ENCODE data around the gene ITGAE.
"Not testable (repeated sequence)": the region's sequence is repeated elsewhere in the genome, so short reads cannot be mapped to it uniquely, and the experiment has no call there.

The ITGAE gene

GRCh38 chr17:3794152-3794551 is 6.8 kb downstream of the ITGAE start:
- not testable (repeated sequence) for DNase-seq

GRCh38 chr17:3793258-3793657 is 7.7 kb downstream of the ITGAE start:
- not testable (repeated sequence) for DNase-seq

DNA sequence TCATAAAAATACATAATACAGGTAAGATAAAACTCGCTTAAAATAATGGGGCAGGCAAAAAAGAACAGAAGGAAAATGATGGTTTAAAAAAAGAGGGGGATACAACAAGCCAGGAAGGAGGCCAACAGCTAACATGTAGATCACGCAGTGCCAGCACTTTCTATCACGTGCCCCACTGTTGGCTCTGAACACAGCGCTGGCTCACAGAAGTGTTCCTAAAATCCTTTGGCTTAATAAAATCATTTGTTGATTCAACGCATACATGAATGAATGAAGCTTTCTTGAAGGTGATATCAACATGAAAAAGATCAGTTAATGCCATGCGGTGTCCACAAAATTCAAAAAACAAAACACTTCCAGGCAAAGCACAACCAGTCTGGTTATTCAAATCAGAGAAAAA is 8.5 kb downstream of the ITGAE start:
- DNase-seq: no peak

GRCh38 chr17:3788200-3788599 is 12.8 kb downstream of the ITGAE start:
- DNase-seq: peak; percentile 39

- DNase-seq: not testable (repeated sequence)
Observed at GRCh38 chr17:3785323-3785722, 15.7 kb downstream of the ITGAE start.

DNA sequence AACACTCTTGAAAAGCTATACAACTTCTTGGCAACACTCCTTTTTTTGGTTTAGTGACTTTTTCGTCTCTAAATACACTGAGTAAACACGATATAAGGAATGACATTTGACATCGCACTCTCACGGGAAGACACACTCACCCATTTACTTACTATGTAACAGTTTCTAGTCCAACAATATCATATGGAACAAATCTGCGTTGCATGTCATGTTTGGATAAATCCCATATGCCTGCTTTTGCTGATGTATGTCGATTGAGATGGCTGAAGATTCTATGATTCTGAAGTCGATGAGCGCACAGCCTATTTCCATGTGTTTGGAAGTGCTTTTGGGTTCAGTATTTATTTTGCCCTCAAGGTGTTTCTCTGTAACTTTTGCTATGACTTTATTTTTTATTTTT is 18.2 kb downstream of the ITGAE start:
- DNase-seq: peak; percentile 39

DNA sequence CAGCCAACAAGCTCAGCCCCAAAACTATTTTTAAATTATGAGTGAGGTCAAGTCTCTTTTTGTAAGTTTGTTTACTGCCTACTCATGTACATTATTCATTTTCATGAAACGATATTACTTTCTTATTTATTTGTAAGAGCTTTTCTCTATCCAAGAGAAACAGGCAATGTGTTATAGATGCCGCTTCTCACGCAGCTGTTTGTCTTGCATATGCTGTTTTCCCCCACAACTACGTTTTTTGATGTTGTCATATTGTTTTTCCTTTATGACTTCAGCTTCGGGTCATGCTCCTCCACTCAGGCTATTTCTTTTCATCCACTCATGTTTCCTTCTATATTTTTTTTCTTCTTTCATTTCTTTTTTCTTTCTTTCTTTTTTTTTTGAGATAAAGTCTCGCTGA is 20.0 kb downstream of the ITGAE start:
- no peak for DNase-seq

DNA sequence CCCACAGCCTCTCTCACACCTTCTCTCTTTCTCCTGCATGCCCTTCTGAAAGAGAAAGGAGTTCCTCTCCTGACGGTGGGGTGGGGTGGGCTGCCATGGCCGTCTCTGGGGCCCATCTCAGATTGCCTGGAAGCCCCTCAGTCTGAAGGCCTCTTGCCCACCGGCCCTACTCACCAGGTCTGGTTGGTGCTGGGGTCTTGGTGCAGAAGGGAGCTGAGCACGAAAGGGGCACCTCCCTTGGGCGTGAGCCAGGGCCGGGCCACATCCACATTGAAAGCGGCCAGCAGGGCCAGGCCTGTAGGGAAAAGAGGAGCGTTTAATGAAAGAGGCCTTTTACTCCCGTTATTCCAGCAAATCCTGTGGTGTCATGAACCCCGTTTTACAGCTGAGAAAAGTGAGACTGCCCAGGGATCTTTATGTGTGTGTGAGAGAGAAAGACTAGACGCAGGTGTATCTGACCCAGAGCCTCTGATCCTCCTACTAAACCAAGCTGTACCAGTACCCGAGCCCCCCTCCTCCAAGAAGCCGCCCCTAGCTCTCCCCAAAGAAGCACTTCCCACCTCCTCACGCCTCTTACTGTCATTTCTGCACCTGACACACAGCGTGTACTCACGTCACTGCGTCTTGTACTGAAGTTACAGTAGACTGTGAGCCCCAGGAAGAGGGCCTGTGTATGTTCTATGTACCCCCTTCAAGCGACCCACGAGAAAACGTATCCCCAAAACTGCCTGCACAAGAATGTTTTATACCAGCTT is 23.4 kb downstream of the ITGAE start:
- DNase-seq: no peak

DNA sequence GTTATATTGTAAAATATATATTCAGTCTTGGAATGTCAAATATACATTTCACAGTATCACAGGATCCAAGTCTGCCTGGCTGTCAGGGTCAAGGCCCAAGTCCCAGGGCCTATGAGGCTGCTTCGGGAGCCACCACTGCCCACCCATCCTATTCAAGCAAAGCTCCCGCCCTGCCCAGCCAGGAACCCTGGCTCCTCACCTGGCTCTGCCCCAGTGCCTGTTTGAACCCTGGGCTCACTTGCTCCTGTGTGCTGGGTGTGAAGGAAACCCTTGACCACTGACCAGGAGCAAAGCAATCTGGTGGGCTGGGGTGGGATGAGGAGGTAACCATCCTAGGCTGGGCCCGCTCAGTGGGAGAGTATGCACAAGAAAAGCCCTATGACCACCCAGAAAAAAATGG is 27.0 kb downstream of the ITGAE start:
- no peak for DNase-seq

- no peak for DNase-seq
Observed at GRCh38 chr17:3773511-3773910, 27.5 kb downstream of the ITGAE start.

DNA sequence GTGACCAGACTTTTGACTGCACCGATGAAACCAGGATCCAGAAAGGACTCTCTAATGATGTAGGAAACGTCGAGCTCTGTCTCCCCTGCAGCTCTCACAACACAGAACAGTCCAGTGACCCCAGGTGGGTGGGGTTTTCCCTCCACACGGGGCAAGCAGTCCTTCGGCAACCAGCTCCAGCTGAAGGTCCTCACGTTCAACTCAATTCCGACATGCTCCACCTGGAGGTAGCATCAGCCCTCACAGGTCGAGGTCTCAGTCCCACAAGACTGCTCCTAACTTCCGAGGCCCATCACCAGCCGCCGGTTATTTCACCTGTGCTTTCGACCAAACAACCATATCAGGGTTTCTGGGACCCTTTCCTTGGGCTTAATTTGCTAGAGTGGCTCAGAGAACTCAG is 28.2 kb downstream of the ITGAE start:
- no peak for DNase-seq

GRCh38 chr17:3771140-3771539 is 29.8 kb downstream of the ITGAE start:
- peak; percentile 41 for DNase-seq

- no peak for DNase-seq
Observed at GRCh38 chr17:3770466-3770865, 30.5 kb downstream of the ITGAE start.

GRCh38 chr17:3768769-3769168 is 32.2 kb downstream of the ITGAE start:
- no peak for DNase-seq

DNA sequence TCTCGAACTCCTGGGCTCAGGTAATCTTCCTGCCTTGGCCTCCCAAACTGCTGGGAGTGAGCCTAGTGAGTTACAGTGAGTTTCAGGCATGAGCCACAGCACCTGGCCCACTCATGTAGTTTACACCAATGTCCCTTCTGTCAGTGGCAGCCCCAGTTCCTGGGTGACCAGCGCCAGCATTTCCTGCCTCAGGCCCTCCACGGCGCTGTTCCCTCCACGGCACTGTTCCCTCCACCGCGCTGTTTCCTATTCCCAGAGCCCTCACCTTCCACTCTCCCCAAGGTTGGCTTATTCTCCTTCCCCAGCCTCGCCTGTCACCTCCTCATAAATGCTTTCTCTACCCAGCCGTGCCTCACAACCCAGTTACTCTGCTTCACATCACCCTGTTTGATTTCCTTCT is 32.6 kb downstream of the ITGAE start:
- no peak for DNase-seq

- no peak for DNase-seq
Observed at GRCh38 chr17:3766779-3767178, 34.2 kb downstream of the ITGAE start.

- DNase-seq: no peak
Observed at GRCh38 chr17:3765981-3766380, 35.0 kb downstream of the ITGAE start.

- DNase-seq: no peak
Observed at GRCh38 chr17:3763777-3764170, 37.2 kb downstream of the ITGAE start.

- DNase-seq: no peak
Observed at GRCh38 chr17:3762922-3763776, 37.8 kb downstream of the ITGAE start.

DNA sequence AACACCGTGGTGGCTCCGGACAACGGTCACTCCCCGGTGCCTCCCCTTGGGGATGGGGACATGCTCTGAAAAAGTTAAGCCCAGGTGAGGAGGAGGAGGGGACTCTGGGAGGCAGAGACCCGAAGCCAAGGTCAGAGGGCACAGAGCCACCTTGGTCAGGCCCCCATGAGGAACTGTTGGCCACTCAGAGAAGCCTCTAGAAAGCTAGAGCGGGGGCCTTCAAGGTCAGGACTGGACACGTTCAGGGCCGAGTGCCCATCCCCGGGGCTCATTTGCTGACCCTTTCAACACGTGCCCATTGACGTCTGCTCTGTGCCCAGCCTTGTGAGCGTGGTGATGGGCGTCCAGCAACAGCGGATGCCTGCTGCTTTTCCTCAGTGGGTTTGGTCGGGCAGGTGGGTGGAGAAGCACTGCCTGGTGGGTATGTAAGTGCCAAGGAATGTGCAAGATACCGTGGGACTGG is 39.0 kb downstream of the ITGAE start:
- no peak for DNase-seq

GRCh38 chr17:3761036-3761917 is 39.7 kb downstream of the ITGAE start:
- DNase-seq: no peak

GRCh38 chr17:3759597-3760216 is 41.3 kb downstream of the ITGAE start:
- DNase-seq: no peak

Measured in eye (tissue), 1 donor.